ENCODE measurements around the gene MTIF2. TPM values are rescaled to one million over a fixed set of nuclear protein-coding genes. Genes with fewer than 3 reads are reported as not detected.
"Not testable (repeated sequence)": the region's sequence is repeated elsewhere in the genome, so short reads cannot be mapped to it uniquely, and the experiment has no call there.

The MTIF2 gene
- total RNA-seq, 1 donor from 2014 or later = 72.1 TPM

DNA sequence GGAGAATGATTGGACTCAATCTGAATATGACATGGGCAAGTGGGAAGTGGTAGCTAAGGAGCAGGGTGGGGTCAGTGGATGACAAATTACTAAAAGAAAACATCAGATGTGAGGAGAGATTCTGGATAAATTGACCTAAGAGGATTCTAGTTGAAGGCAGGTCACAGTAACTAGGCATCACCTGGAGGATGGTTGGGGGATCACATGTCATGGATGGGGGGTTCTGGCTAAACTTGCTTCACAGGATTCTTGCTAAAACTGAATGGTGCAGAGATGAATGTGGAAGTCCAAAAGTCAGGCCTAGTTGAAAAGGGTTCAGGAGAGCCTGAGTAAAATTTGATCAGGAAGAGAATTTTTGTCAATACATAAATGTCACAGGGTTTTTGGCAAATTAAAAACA, 55.2 kb downstream of the MTIF2 start:
- Histone ChIP-seq H3K36me3 (ENCODE audit: control insufficient read depth, insufficient read depth, low read length) (no peaks in the 10 kb centered on the region), H3K4me3 (ENCODE audit: low read depth, low read length) (no peak overlapping the region), H3K27me3 (ENCODE audit: control insufficient read depth, insufficient read depth, low read length) (no peaks in the 10 kb centered on the region)
- FAIRE-seq (peak; percentile 68), DNase-seq (ENCODE audit: low read depth) (no peak)
- no peak for TF ChIP-seq CTCF (IDR thresholded peaks at IDR 0.05; ENCODE audit: insufficient read depth, low read length, severe bottlenecking)

DNA sequence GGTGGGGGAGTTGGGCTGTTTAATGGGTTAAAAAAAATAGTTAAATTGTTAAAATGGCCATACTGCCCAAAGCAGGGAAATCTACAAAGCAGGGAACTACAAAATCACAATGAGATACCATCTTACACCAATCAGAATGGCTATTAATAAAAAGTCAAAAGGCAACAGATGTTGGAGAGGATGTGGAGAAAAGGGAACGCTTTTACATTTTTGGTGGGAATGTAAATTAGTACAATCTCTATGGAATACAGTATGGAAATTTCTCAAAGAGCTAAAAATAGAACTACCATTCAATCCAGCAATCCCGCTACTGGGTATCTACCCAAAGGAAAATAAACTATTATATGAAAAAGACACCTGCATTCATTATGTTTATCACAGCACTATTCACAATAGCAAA, 64.1 kb downstream of the MTIF2 start:
- H3K4me3 ChIP-seq (ENCODE audit: low read depth, low read length) = no peak overlapping the region
- FAIRE-seq (no peak), DNase-seq (ENCODE audit: low read depth) (no peak)
- TF ChIP-seq CTCF (IDR thresholded peaks at IDR 0.05; ENCODE audit: insufficient read depth, low read length, severe bottlenecking) = no peak
- no peaks in the 10 kb centered on the region for H3K27me3 ChIP-seq (ENCODE audit: control insufficient read depth, insufficient read depth, low read length)
- no peaks in the 10 kb centered on the region for H3K36me3 ChIP-seq (ENCODE audit: control insufficient read depth, insufficient read depth, low read length)

DNA sequence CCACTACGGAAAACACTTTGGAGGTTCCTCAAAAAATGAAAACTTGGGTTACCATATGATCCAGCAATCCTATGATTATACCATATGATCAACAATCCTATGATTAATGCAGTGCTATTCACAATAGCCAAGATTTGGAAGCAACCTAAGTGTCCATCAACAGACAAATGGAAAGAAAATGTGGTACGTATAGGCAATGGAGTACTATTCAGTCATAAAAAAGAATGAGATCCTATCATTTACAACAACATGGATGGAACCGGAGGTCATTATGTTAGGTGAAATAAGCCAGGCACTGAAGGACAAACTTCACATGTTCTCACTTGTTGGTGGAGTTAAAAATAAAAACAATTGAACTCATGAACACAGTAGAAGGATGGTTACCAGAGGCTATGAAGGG, 64.5 kb downstream of the MTIF2 start:
- H3K36me3 ChIP-seq (ENCODE audit: control insufficient read depth, insufficient read depth, low read length) = no peaks in the 10 kb centered on the region
- no peak for TF ChIP-seq CTCF (IDR thresholded peaks at IDR 0.05; ENCODE audit: insufficient read depth, low read length, severe bottlenecking)
- no peaks in the 10 kb centered on the region for H3K27me3 ChIP-seq (ENCODE audit: control insufficient read depth, insufficient read depth, low read length)
- DNase-seq (ENCODE audit: low read depth) (no peak), FAIRE-seq (no peak)
- no peak overlapping the region for H3K4me3 ChIP-seq (ENCODE audit: low read depth, low read length)

DNA sequence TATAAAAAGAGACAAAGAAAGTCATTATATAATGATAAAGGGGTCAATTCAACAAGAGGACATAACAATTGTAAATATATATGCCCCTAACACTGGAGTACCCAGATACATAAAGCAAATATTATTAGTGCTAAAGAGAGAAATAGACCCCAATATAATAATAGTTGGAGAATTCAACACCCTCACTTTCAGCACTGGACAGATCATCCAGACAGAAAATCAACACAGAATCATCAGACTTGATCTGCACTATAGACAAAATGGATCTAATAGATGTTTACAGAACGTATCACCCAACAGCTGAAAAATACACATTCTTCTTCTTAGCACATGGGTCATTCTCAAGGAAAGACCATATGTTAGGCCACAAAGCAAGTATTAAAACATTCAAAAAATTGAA, 68.6 kb downstream of the MTIF2 start:
- DNase-seq (ENCODE audit: low read depth) (no peak), FAIRE-seq (no peak)
- Histone ChIP-seq H3K27me3 (ENCODE audit: control insufficient read depth, insufficient read depth, low read length) (no peaks in the 10 kb centered on the region), H3K36me3 (ENCODE audit: control insufficient read depth, insufficient read depth, low read length) (no peaks in the 10 kb centered on the region), H3K4me3 (ENCODE audit: low read depth, low read length) (no peak overlapping the region)
- TF ChIP-seq CTCF (IDR thresholded peaks at IDR 0.05; ENCODE audit: insufficient read depth, low read length, severe bottlenecking) = no peak

DNA sequence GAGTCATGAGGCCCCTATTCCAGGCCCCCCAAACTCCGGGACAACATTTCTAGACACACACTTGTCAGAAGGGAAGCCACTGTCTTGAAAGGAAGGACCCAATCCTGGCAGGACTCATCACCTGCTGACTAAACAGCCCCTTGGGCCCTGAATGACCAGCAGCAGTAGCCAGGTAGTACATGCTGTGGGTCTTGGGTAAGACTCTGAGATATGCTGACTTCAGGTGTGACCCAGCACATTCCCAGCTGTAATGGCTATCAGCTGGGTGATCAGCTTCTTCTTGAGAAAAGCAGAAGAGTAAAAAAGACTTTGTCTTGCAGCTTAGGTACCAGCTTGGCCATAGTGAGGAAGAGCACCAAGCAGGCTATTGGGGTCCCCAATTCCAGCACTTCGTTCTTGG, 72.5 kb downstream of the MTIF2 start:
- TF ChIP-seq CTCF (IDR thresholded peaks at IDR 0.05; ENCODE audit: insufficient read depth, low read length, severe bottlenecking) = no peak
- no peak overlapping the region for H3K4me3 ChIP-seq (ENCODE audit: low read depth, low read length)
- no peaks in the 10 kb centered on the region for H3K36me3 ChIP-seq (ENCODE audit: control insufficient read depth, insufficient read depth, low read length)
- H3K27me3 ChIP-seq (ENCODE audit: control insufficient read depth, insufficient read depth, low read length) = no peaks in the 10 kb centered on the region
- DNase-seq (ENCODE audit: low read depth) (no peak), FAIRE-seq (peak; percentile 75)

DNA sequence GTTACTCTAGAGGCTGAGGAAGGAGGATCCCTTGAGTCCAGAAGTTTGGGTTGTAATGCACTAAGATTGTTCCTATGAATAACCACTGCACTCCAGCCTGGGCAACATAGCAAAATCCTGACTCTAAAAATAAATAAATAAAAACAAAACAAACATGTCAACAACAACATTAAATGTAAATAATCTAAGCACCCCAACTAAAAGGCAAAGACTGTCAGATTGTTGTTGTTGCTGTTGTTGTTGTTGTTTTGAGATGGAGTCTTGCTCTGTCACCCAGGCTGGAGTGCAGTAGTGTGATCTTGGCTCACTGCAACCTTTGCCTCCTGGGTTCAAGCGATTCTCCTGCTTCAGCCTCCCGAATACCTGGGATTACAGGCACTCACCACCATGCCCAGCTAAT, 77.1 kb downstream of the MTIF2 start:
- not testable (repeated sequence) for H3K36me3 ChIP-seq (ENCODE audit: control insufficient read depth, insufficient read depth, low read length); H3K27me3 ChIP-seq (ENCODE audit: control insufficient read depth, insufficient read depth, low read length); FAIRE-seq; H3K4me3 ChIP-seq (ENCODE audit: low read depth, low read length); DNase-seq (ENCODE audit: low read depth)

DNA sequence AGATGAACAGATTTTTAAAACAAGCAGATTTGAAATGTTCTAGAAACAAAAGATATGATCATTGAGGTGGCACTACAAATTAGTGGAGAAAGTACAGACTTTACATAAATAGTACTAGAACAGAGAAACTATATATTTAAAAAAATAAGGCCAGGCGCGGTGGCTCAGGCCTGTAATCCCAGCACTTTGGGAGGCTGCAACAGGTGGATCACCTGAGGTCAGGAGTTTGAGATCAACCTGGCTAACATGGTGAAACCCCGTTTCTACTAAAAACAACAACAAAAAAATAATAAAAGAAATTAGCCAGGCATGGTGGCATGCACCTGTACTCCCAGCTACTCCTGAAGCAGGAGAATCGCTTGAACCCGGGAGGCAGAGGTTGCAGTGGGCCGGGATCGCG, 82.2 kb downstream of the MTIF2 start:
- not testable (repeated sequence) for H3K36me3 ChIP-seq (ENCODE audit: control insufficient read depth, insufficient read depth, low read length); FAIRE-seq; DNase-seq (ENCODE audit: low read depth); H3K4me3 ChIP-seq (ENCODE audit: low read depth, low read length); H3K27me3 ChIP-seq (ENCODE audit: control insufficient read depth, insufficient read depth, low read length)

Other genes with a start within 250 kb of the MTIF2 start
- 106 and 162 TPM in 2 replicates for gene RTN4, start 218.8 kb downstream of the MTIF2 start, total RNA-seq
- gene CLHC1, start 36.9 kb downstream of the MTIF2 start, total RNA-seq = 6.8 and 10.1 TPM in 2 replicates
- 949 and 1,648 TPM in 2 replicates for gene RPS27A, start 36.5 kb downstream of the MTIF2 start, total RNA-seq
- gene CCDC88A, start 150.6 kb upstream of the MTIF2 start, total RNA-seq = 15.7 and 20.3 TPM in 2 replicates